ENCODE results near the gene TMEM143.

GRCh38 chr19:48296963-48297734 is 66.6 kb downstream of the TMEM143 start:
- no peak for TF ChIP-seq CTCF (IDR thresholded peaks at IDR 0.05)
- TF ChIP-seq POLR2A (IDR thresholded peaks at IDR 0.05), result no peak
